HepG2 (cell line): ENCODE data around the gene PLA2R1.

Experiments
- CTCF ChIP-seq: sonication (generic); formaldehyde crosslinking; IDR thresholded peaks from 2 replicates; pipeline ENCODE4 v1.5.0; 2020; ENCODE audit warnings: mild to moderate bottlenecking, missing genetic modification reagents, moderate library complexity
- MTF2 ChIP-seq: sonication (generic); formaldehyde crosslinking; IDR thresholded peaks from 2 replicates; pipeline ENCODE4 v1.5.0; 2020; ENCODE audit warnings: missing genetic modification reagents, borderline replicate concordance
- ZNF124 ChIP-seq: sonication (generic); formaldehyde crosslinking; IDR thresholded peaks from 2 replicates; pipeline ENCODE4 v1.4.0; 2020; ENCODE audit warnings: missing genetic modification reagents
- ZNF512B ChIP-seq: sonication (generic); formaldehyde crosslinking; IDR thresholded peaks from 2 replicates; pipeline ENCODE4 v1.5.1; 2020; ENCODE audit warnings: missing genetic modification reagents, mild to moderate bottlenecking, borderline replicate concordance

- TF ChIP-seq CTCF (CRISPR knock-in tag), result no peak
- no peak for TF ChIP-seq MTF2 (CRISPR knock-in tag)
- no peak for TF ChIP-seq ZNF512B (CRISPR knock-in tag)
- no peak for TF ChIP-seq ZNF124 (CRISPR knock-in tag)
These were observed 73.9 kb downstream of the PLA2R1 start for GRCh38 chr2:159988412-159988970.
